ENCODE measurements around the gene CGB7. TPM values are rescaled to one million over a fixed set of nuclear protein-coding genes. Genes with fewer than 3 reads are reported as not detected.
A peak's percentile ranks its signal among the peaks of the same experiment; 100 is the strongest.

CGB7 gene
- total RNA-seq, 1 donor: under 0.01 TPM

GRCh38 chr19:49064029-49064629 is 6.6 kb upstream of the CGB7 start:
- Histone ChIP-seq H3K27ac (ENCODE audit: low read depth, low read length) (no peak overlapping the region), H3K4me1 (ENCODE audit: insufficient read depth, low read length) (no peaks in the 10 kb centered on the region), H4K20me1 (ENCODE audit: insufficient read depth, low read length) (peaks cover 3% of the 10 kb centered on the region), H3K4me3 (ENCODE audit: insufficient read depth, low read length) (no peak overlapping the region), H3K36me3 (ENCODE audit: insufficient read depth, low read length) (no peaks in the 10 kb centered on the region), H3K9me3 (ENCODE audit: low read depth, low read length) (no peaks in the 10 kb centered on the region), H2AFZ (ENCODE audit: low read length) (no peak overlapping the region), H3K79me2 (ENCODE audit: insufficient read depth, low read length) (peaks cover 3% of the 10 kb centered on the region), H3K27me3 (ENCODE audit: insufficient read depth, low read length) (peaks cover 3% of the 10 kb centered on the region), H3K4me2 (ENCODE audit: insufficient read depth, low read length) (peak overlapping the region; percentile 48)
- TF ChIP-seq CTCF (IDR thresholded peaks at IDR 0.05; ENCODE audit: extremely low read depth, low read depth, low read length): no peak
- peak; percentile 44 for DNase-seq (ENCODE audit: insufficient read length, low spot score, missing footprints)

- Histone ChIP-seq H3K4me2 (ENCODE audit: insufficient read depth, low read length) (no peak overlapping the region), H3K36me3 (ENCODE audit: insufficient read depth, low read length) (no peaks in the 10 kb centered on the region), H2AFZ (ENCODE audit: low read length) (no peak overlapping the region), H3K9me3 (ENCODE audit: low read depth, low read length) (no peaks in the 10 kb centered on the region), H4K20me1 (ENCODE audit: insufficient read depth, low read length) (peaks cover 3% of the 10 kb centered on the region), H3K27me3 (ENCODE audit: insufficient read depth, low read length) (peaks cover 3% of the 10 kb centered on the region), H3K79me2 (ENCODE audit: insufficient read depth, low read length) (peaks cover 14% of the 10 kb centered on the region), H3K27ac (ENCODE audit: low read depth, low read length) (no peak overlapping the region), H3K4me1 (ENCODE audit: insufficient read depth, low read length) (peaks cover 8% of the 10 kb centered on the region), H3K4me3 (ENCODE audit: insufficient read depth, low read length) (no peak overlapping the region)
- TF ChIP-seq CTCF (IDR thresholded peaks at IDR 0.05; ENCODE audit: extremely low read depth, low read depth, low read length): no peak
- DNase-seq (ENCODE audit: insufficient read length, low spot score, missing footprints): peak; percentile 45
Measured at GRCh38 chr19:49061445-49061844, 3.9 kb upstream of the CGB7 start.

- Histone ChIP-seq H2AFZ (ENCODE audit: low read length) (no peak overlapping the region), H3K4me1 (ENCODE audit: insufficient read depth, low read length) (peaks cover 10% of the 10 kb centered on the region), H3K4me3 (ENCODE audit: insufficient read depth, low read length) (no peak overlapping the region), H3K36me3 (ENCODE audit: insufficient read depth, low read length) (no peaks in the 10 kb centered on the region), H3K79me2 (ENCODE audit: insufficient read depth, low read length) (peaks cover 14% of the 10 kb centered on the region), H3K27ac (ENCODE audit: low read depth, low read length) (no peak overlapping the region), H4K20me1 (ENCODE audit: insufficient read depth, low read length) (peaks cover 3% of the 10 kb centered on the region), H3K4me2 (ENCODE audit: insufficient read depth, low read length) (no peak overlapping the region), H3K27me3 (ENCODE audit: insufficient read depth, low read length) (peaks cover 3% of the 10 kb centered on the region), H3K9me3 (ENCODE audit: low read depth, low read length) (no peaks in the 10 kb centered on the region)
- no peak for TF ChIP-seq CTCF (IDR thresholded peaks at IDR 0.05; ENCODE audit: extremely low read depth, low read depth, low read length)
- DNase-seq (ENCODE audit: insufficient read length, low spot score, missing footprints): peak; percentile 43
Measured at GRCh38 chr19:49061000-49061399, 3.5 kb upstream of the CGB7 start.

GRCh38 chr19:49059053-49059452 is 1.5 kb upstream of the CGB7 start:
- H3K9me3 ChIP-seq (ENCODE audit: low read depth, low read length): no peaks in the 10 kb centered on the region
- H3K27me3 ChIP-seq (ENCODE audit: insufficient read depth, low read length): peaks cover 1% of the 10 kb centered on the region
- DNase-seq (ENCODE audit: insufficient read length, low spot score, missing footprints): peak; percentile 25
- H3K79me2 ChIP-seq (ENCODE audit: insufficient read depth, low read length): peaks cover 14% of the 10 kb centered on the region
- peaks cover 3% of the 10 kb centered on the region for H4K20me1 ChIP-seq (ENCODE audit: insufficient read depth, low read length)
- no peaks in the 10 kb centered on the region for H3K36me3 ChIP-seq (ENCODE audit: insufficient read depth, low read length)
- H3K27ac ChIP-seq (ENCODE audit: low read depth, low read length): no peak overlapping the region
- H3K4me3 ChIP-seq (ENCODE audit: insufficient read depth, low read length): no peak overlapping the region
- TF ChIP-seq CTCF (IDR thresholded peaks at IDR 0.05; ENCODE audit: extremely low read depth, low read depth, low read length): no peak
- H3K4me1 ChIP-seq (ENCODE audit: insufficient read depth, low read length): peaks cover 10% of the 10 kb centered on the region
- no peak overlapping the region for H2AFZ ChIP-seq (ENCODE audit: low read length)
- H3K4me2 ChIP-seq (ENCODE audit: insufficient read depth, low read length): no peak overlapping the region

Data from osteoblast (primary cell).